ENCODE results near the gene NMUR1. TPM values are rescaled to one million over a fixed set of nuclear protein-coding genes. Genes with fewer than 3 reads are reported as not detected.

Gene NMUR1
- polyA plus RNA-seq, 1 of the 3 experiments (the other 2 are of a cell fraction): not detected

DNA sequence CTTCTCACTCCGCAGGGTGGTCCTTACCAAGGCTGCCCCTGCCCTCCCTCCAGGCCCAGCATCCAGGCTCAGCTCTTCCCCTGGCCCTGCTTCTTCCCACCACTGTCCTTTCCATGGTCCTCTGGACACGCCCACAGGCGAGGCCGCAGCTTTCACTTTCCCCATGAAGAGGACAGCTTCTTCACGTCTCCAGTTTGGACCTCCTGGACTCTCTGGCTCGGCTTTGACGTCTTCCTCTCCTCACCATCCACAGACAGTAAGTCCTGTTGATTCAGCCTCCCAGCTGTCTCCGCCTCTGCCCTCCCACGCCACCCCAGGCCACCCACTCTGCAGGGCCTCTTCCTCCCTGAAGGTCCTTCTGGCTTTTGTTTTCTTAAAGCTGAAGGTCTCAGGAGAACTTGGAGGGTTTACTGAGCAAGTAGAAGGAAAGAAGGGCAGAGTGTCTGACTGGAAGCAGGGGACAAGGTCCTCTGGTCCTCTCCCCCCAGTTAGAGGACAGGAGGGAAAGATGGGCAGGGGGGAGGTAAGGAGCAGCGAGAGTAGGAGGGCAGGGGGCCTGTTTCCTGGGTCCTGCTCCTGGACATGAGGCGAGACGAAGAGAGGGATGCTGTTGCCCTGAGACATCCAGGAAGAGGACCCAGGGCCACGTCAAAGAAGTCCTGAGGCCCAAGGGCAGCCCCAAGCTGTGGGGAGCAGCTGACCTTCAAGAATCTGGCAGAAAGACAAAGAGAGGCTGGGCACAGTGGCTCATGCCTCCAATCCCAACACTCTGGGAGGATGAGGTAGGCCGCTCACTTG is 24.7 kb upstream of the NMUR1 start:
- Histone ChIP-seq H3K9ac (no peak overlapping the region), H3K4me1 (ENCODE audit: control insufficient read depth in 1 of 2, insufficient read depth in 2 of 2, low read depth in 1 of 2, low read length in 1 of 2) (no peaks in the 10 kb centered on the region), H3K27me3 (ENCODE audit: insufficient read depth) (no peaks in the 10 kb centered on the region), H3K9me2 (no peaks in the 10 kb centered on the region), H3K4me2 (no peak overlapping the region), H3K79me2 (ENCODE audit: insufficient read depth) (no peaks in the 10 kb centered on the region), H3K36me3 (replicated peaks in 1 of 2; ENCODE audit: control insufficient read depth in 1 of 2, insufficient read depth in 2 of 2, low read length in 1 of 2) (no peaks in the 10 kb centered on the region), H4K20me1 (ENCODE audit: insufficient read depth) (no peaks in the 10 kb centered on the region), H3K9me3 (0 out of 2 replicates have a peak, but pooled peaks cover 9% of the 10 kb centered on the region), H2AFZ (ENCODE audit: low read depth) (no peak overlapping the region), H3K27ac (ENCODE audit: low read depth in 2 of 2, low read length in 1 of 2) (no peak overlapping the region), H3F3A (replicated peaks; ENCODE audit: insufficient read depth) (no peaks in the 10 kb centered on the region), H3K4me3 (ENCODE audit: low read depth in 2 of 2, low read length in 1 of 2) (no peak overlapping the region)
- TF ChIP-seq, protein P1, sequence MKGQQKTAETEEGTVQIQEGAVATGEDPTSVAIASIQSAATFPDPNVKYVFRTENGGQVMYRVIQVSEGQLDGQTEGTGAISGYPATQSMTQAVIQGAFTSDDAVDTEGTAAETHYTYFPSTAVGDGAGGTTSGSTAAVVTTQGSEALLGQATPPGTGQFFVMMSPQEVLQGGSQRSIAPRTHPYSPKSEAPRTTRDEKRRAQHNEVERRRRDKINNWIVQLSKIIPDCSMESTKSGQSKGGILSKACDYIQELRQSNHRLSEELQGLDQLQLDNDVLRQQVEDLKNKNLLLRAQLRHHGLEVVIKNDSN (IDR thresholded peaks at IDR 0.05; ENCODE audit: borderline replicate concordance, low read depth): no peak
- TF ChIP-seq YY1 (IDR thresholded peaks at IDR 0.05; ENCODE audit: low read depth): no peak
- TF ChIP-seq CHD2 (IDR thresholded peaks at IDR 0.05; ENCODE audit: low read length, partially characterized antibody): no peak
- WGBS (ENCODE audit: low lambda C conversion rate): 71% methylated on average over 12 of the region's 14 CpGs
- POLR2A ChIA-PET: no interaction called here
- no peak for DNase-seq
- CTCF ChIA-PET: interaction anchor here (0.9 to 6.6 kb wide), 8 partner anchors 8 to 120 kb away, joined by 3 to 50 read pairs (median 6); partner anchors contain the start of gene NMUR1

DNA sequence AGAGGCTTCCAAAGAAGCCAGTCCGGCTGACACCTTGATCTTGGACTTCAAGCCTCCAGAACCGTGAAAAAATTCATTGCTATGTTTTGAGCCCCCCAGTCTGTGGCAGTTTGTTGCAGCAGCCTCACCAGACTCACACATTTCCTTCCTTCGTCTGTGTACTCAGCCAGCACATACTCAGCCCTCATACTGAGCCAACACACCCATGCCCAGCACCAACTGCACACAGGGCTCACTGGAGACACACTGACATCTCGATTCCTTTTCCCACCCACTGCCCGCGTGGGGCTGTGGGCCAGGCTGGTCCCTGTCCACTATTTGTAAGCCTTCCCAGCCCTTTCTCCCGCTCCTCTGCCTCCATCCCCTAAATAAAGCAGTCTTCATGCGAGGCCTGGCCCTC is 24.1 kb upstream of the NMUR1 start:
- Histone ChIP-seq H3K27ac (ENCODE audit: low read depth in 2 of 2, low read length in 1 of 2) (no peak overlapping the region), H3K9me3 (0 out of 2 replicates have a peak, but pooled peaks cover 9% of the 10 kb centered on the region), H3K4me2 (no peak overlapping the region), H3K4me3 (ENCODE audit: low read depth in 2 of 2, low read length in 1 of 2) (no peak overlapping the region), H3K9me2 (no peaks in the 10 kb centered on the region), H2AFZ (ENCODE audit: low read depth) (no peak overlapping the region), H4K20me1 (ENCODE audit: insufficient read depth) (no peaks in the 10 kb centered on the region), H3F3A (replicated peaks; ENCODE audit: insufficient read depth) (no peaks in the 10 kb centered on the region), H3K4me1 (ENCODE audit: control insufficient read depth in 1 of 2, insufficient read depth in 2 of 2, low read depth in 1 of 2, low read length in 1 of 2) (no peaks in the 10 kb centered on the region), H3K27me3 (ENCODE audit: insufficient read depth) (no peaks in the 10 kb centered on the region), H3K36me3 (replicated peaks in 1 of 2; ENCODE audit: control insufficient read depth in 1 of 2, insufficient read depth in 2 of 2, low read length in 1 of 2) (no peaks in the 10 kb centered on the region), H3K9ac (no peak overlapping the region), H3K79me2 (ENCODE audit: insufficient read depth) (no peaks in the 10 kb centered on the region)
- 54% methylated on average over 8 of the region's 8 CpGs for WGBS (ENCODE audit: low lambda C conversion rate)
- ChIA-PET POLR2A (no interaction called here), CTCF (interaction anchor here (1.4 to 6.6 kb wide), 5 partner anchors 9 to 121 kb away, joined by 6 to 50 read pairs (median 7); partner anchors contain the start of gene NMUR1)
- DNase-seq: no peak
- TF ChIP-seq TEAD4 (IDR thresholded peaks at IDR 0.05; ENCODE audit: borderline replicate concordance, insufficient read depth) (no peak), EP300 (IDR thresholded peaks at IDR 0.05; ENCODE audit: borderline replicate concordance in 1 of 2, low read depth in 1 of 2, low read length in 1 of 2) (no peak), TCF12 (IDR thresholded peaks at IDR 0.05) (no peak), CHD2 (IDR thresholded peaks at IDR 0.05; ENCODE audit: low read length, partially characterized antibody) (no peak), TAF1 (IDR thresholded peaks at IDR 0.05; ENCODE audit: borderline replicate concordance, low read depth, low read length) (no peak), ELF1 (IDR thresholded peaks at IDR 0.05) (no peak), FOXM1 (IDR thresholded peaks at IDR 0.05; ENCODE audit: low read depth) (no peak), RXRA (IDR thresholded peaks at IDR 0.05; ENCODE audit: borderline replicate concordance, low read depth) (no peak), FOXJ3 (CRISPR knock-in tag; IDR thresholded peaks at IDR 0.05) (no peak), GABPA (IDR thresholded peaks at IDR 0.05; ENCODE audit: low read depth) (no peak)
- TF ChIP-seq, protein P2, sequence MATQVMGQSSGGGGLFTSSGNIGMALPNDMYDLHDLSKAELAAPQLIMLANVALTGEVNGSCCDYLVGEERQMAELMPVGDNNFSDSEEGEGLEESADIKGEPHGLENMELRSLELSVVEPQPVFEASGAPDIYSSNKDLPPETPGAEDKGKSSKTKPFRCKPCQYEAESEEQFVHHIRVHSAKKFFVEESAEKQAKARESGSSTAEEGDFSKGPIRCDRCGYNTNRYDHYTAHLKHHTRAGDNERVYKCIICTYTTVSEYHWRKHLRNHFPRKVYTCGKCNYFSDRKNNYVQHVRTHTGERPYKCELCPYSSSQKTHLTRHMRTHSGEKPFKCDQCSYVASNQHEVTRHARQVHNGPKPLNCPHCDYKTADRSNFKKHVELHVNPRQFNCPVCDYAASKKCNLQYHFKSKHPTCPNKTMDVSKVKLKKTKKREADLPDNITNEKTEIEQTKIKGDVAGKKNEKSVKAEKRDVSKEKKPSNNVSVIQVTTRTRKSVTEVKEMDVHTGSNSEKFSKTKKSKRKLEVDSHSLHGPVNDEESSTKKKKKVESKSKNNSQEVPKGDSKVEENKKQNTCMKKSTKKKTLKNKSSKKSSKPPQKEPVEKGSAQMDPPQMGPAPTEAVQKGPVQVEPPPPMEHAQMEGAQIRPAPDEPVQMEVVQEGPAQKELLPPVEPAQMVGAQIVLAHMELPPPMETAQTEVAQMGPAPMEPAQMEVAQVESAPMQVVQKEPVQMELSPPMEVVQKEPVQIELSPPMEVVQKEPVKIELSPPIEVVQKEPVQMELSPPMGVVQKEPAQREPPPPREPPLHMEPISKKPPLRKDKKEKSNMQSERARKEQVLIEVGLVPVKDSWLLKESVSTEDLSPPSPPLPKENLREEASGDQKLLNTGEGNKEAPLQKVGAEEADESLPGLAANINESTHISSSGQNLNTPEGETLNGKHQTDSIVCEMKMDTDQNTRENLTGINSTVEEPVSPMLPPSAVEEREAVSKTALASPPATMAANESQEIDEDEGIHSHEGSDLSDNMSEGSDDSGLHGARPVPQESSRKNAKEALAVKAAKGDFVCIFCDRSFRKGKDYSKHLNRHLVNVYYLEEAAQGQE (IDR thresholded peaks at IDR 0.05; ENCODE audit: low read depth, low read length): no peak
- TF ChIP-seq, protein P3, sequence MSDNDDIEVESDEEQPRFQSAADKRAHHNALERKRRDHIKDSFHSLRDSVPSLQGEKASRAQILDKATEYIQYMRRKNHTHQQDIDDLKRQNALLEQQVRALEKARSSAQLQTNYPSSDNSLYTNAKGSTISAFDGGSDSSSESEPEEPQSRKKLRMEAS (IDR thresholded peaks at IDR 0.05; ENCODE audit: low read depth): no peak

All from SK-N-SH (cell line).